ENCODE data around the gene MINDY4.

The MINDY4 gene

DNA sequence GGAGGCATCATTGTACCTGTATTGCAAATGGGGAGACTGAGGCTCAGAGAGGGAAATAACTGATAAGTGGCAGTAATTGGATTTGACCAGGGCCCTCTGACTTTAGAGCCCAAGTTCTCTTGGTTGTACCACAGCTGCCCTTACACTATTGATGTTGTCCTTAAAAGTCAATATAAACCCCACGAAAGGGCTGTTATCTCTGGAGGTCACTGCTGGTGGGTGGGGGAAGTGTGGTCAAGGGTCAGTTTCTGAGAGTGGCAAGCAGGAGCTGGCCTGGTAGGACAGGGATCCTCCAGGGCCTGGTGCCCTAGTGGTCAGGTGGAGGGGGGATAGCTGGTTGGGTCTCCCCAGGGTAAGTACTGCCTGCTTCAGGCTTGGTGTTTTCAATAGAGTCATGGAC is 96.3 kb downstream of the MINDY4 start:
- Mint-ChIP-seq H3K9me3 (ENCODE audit: low read depth) (no peaks in the 10 kb centered on the region), H3K4me3 (no peak overlapping the region), H3K36me3 (no peaks in the 10 kb centered on the region), H3K4me1 (ENCODE audit: low read depth) (no peaks in the 10 kb centered on the region), H3K27me3 (no peaks in the 10 kb centered on the region), H3K27ac (no peak overlapping the region)

DNA sequence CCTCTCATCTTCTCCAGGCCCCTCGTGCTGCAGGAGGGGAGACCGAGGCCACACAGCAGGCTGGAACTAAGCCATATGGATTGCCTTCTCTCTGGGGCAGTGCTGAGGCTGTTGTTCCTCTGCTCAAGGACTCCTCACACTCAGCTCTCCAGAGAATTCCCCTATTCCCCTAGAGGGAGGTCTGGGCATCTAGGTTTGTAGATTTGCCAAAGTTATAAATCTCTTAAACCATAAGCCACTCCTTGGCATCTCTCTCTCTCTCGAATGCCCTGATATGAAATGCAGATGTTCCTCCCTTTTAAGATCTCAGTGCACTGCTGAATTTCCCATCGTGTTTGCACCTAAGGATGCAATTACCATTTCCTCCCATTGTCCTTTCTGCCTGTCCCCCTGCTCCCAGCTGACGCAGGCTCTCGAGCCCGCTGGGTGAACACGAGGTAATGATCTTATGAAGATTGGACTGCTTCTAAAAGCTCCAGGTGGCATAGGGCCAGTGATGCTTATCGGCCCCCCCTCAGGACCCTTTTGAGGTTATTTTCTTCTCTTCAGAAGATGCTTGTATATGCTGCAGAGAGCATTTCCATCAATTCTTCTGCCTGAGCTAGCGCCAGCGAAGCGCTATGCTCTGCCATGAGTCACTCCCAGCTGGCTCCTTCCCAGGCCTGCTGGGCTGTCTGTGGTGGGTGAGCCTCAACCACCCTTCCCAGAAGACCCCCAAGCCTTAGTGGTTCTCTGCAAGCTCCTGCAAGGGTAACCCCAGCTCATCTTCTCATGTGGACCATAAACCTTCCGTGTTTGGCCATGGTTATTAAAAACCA is 98.8 kb downstream of the MINDY4 start:
- no peaks in the 10 kb centered on the region for H3K9me3 Mint-ChIP-seq (ENCODE audit: low read depth)
- no peak overlapping the region for H3K27ac Mint-ChIP-seq
- no peaks in the 10 kb centered on the region for H3K4me1 Mint-ChIP-seq (ENCODE audit: low read depth)
- H3K36me3 Mint-ChIP-seq = peaks cover 2% of the 10 kb centered on the region
- no peaks in the 10 kb centered on the region for H3K27me3 Mint-ChIP-seq
- H3K4me3 Mint-ChIP-seq = no peak overlapping the region

DNA sequence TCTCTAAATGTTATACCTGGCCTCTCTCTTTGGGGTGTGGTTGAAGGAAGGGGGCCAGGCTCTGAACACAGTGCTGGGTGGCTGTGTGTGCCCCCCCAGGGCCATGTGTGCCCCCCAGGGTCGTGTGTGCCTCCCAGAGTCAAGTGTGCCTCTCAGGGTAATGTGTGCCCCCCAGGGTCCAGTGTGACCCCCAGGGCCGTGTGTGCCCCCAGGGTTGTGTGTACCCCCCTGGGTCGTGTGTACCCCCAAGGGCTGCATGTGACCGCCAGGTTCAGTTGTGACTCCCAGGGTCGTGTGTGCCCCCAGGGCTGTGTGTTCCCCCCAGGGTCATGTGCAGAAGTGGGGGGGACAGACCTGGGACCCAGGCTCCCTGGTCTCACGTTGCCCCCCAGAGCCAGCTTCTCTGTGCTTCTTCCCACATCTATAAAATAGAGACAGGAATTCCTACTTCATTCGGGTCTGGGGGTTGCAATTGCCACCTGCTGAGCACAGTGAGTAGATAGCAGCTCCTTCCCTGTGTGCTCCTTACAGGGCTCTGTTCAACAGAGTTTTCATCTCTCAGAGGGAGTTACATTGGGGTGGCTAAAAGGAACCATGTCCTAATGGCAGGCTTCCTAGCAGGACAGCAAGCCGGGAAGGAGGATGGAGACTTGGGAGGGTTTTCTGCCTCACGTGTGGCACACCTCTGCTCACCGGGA is 99.8 kb downstream of the MINDY4 start:
- H3K27me3 Mint-ChIP-seq = no peaks in the 10 kb centered on the region
- no peaks in the 10 kb centered on the region for H3K9me3 Mint-ChIP-seq (ENCODE audit: low read depth)
- no peaks in the 10 kb centered on the region for H3K4me1 Mint-ChIP-seq (ENCODE audit: low read depth)
- H3K4me3 Mint-ChIP-seq = no peak overlapping the region
- peaks cover 2% of the 10 kb centered on the region for H3K36me3 Mint-ChIP-seq
- no peak overlapping the region for H3K27ac Mint-ChIP-seq

DNA sequence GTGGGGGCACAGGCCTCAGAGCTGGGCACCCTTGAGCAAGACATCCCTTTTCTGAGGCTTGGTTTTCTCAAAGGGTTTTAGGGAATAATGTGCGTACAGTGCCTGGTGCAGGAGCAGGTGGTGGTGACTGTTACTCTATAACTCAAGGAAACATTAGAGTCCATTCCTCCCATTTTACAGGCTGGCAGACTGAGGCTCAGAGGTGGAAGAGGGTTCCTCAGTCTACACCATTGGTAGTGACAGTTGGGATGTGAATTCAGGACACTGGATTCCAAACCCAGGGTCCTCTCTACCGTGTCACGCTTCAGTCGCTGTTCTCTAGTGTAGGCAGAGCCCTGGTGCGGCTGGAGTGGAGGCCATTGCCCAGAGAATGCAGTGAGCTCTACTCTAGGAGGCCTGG is 100.4 kb downstream of the MINDY4 start:
- no peak overlapping the region for H3K27ac Mint-ChIP-seq
- H3K36me3 Mint-ChIP-seq = peaks cover 2% of the 10 kb centered on the region
- no peak overlapping the region for H3K4me3 Mint-ChIP-seq
- H3K27me3 Mint-ChIP-seq = no peaks in the 10 kb centered on the region
- H3K9me3 Mint-ChIP-seq (ENCODE audit: low read depth) = no peaks in the 10 kb centered on the region
- H3K4me1 Mint-ChIP-seq (ENCODE audit: low read depth) = no peaks in the 10 kb centered on the region

DNA sequence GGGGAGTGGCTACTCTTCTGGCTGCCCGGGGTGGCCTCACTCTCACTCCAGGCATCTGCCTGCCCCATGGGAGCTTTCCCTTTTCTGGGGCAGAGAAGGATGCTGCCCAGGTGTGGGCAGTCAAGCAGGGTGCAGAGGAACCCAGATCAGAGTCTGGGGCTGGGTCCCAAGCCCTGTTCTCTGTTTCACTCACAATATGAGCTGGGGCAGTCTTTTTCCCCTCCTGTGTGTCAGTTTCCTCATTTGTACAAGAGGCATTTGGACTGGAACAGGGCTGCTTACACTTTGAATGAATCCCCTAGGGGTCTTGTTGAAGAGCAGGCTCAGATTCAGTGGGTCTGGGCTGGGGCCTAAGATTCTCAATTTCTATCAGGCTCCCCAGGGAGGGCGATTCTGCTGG is 102.0 kb downstream of the MINDY4 start:
- Mint-ChIP-seq H3K27ac (no peak overlapping the region), H3K9me3 (ENCODE audit: low read depth) (no peaks in the 10 kb centered on the region), H3K4me3 (no peak overlapping the region), H3K36me3 (peaks cover 2% of the 10 kb centered on the region), H3K27me3 (no peaks in the 10 kb centered on the region), H3K4me1 (ENCODE audit: low read depth) (no peaks in the 10 kb centered on the region)

DNA sequence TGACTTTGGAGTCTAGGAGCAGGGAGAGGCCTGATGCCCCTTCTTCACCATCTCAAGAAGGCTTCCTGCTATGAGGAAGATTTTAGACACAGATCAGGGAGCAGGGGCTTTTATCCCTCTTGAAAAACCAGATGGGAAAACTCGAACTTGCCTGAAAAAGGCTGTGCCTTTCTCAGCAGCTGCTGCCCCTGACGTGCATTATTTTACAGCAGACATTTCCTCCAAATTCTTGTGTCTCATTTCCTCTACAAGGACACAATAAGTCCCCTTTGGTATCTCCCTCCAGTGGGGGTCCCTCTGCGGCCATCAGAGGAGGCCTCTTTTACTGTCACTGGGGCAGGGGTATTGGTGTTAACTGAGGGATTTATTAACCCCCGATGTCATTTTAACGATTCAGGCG is 102.4 kb downstream of the MINDY4 start:
- Mint-ChIP-seq H3K9me3 (ENCODE audit: low read depth) (no peaks in the 10 kb centered on the region), H3K36me3 (peaks cover 2% of the 10 kb centered on the region)

DNA sequence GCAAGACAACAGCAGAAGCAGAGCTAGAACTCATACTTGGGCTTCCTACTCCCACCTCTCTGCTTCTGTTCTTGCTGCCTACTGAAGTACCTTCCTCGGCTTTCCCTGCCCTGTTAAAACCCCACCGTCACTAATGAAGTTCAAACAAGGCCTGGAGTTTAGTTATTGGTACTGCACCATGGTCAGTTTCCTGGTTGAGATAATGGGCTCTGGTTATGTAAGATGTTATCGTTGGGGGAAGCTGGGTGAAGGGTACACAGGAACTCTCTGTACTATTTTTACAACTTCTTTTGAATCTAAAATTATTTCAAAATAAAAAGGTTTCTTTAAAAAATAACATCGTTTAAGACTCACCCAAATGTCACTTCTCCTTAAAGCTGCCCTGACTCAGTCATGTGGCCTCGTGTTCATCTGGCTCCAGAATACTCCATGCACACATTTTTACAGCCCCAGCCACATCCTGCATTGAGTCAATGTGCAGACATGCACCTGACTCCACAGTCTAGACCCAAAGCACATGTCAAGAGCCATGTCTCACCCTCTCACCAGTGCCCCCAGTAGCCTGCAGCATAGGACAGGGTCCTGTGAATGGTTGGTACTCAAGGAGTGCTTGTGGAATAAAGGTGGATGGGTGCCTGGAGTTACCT is 103.6 kb downstream of the MINDY4 start:
- Mint-ChIP-seq H3K4me3 (no peak overlapping the region), H3K27me3 (no peaks in the 10 kb centered on the region), H3K36me3 (peaks cover 2% of the 10 kb centered on the region), H3K9me3 (ENCODE audit: low read depth) (no peaks in the 10 kb centered on the region), H3K4me1 (ENCODE audit: low read depth) (no peaks in the 10 kb centered on the region), H3K27ac (no peak overlapping the region)

More for the DNA sequence above, 102.4 kb downstream of the MINDY4 start:
- H3K27me3 Mint-ChIP-seq = no peaks in the 10 kb centered on the region
- H3K4me1 Mint-ChIP-seq (ENCODE audit: low read depth) = no peaks in the 10 kb centered on the region
- H3K4me3 Mint-ChIP-seq = no peak overlapping the region
- H3K27ac Mint-ChIP-seq = no peak overlapping the region

DNA sequence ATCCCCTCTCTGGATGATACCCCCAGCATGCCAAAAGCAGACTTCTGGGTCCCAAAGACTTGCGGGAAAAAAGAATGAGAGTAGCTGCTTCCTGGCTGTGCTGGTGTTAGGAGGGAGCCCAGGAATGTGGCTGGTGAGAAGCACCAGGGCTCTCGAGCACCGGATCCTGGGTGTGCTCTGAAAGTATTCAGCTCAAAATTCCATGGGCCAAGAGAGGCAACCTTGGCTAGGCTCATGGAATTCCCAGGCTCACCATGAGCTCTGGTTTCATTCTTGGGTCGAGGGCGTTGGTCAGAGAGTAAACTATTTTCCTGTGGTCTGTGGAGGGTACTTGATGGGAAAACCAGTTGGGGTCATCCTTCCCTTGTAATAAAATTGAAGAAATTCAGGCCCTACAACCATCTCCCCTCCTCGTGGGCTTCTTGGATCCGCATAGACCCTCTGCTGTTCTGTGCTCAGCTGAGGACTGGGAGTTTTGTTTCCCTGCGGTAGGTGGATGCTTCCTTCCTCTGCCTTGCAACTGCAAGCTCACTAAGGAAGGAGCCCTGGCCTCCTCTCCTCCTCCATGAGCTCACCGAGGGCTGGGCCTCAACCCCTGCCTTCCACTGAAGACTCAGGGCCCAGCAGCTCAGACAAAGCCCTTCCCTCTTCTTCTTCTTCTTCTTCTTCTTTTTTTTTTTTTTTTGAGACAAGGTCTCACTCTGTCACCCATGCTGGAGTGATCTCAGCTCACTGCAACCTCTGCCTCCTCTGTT is 106.0 kb downstream of the MINDY4 start:
- Mint-ChIP-seq H3K4me1 (ENCODE audit: low read depth) (no peaks in the 10 kb centered on the region), H3K9me3 (ENCODE audit: low read depth) (no peaks in the 10 kb centered on the region), H3K27me3 (no peaks in the 10 kb centered on the region), H3K36me3 (peaks cover 2% of the 10 kb centered on the region), H3K27ac (no peak overlapping the region), H3K4me3 (no peak overlapping the region)

DNA sequence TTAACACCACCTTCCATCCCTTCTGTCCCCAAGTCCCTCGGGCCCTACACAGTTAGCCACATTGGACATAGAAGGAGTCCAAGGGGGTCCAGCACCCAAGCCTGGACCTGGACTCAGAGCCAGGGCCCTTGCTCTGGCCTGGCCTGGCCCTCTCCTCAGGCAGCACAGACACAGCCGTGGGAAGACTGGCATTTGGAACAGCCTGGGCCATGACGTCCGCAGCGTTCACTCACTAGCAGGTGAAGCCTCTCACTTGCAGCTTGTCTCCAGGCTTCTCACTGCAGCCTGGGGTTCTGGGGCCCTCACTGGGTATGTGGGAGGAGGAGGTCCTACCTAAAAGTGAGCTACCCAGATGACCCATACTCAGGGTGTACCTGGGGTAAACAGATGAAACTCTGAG is 106.8 kb downstream of the MINDY4 start:
- H3K4me3 Mint-ChIP-seq = no peak overlapping the region
- no peaks in the 10 kb centered on the region for H3K4me1 Mint-ChIP-seq (ENCODE audit: low read depth)
- H3K27ac Mint-ChIP-seq = no peak overlapping the region
- H3K27me3 Mint-ChIP-seq = no peaks in the 10 kb centered on the region
- H3K9me3 Mint-ChIP-seq (ENCODE audit: low read depth) = no peaks in the 10 kb centered on the region
- peaks cover 2% of the 10 kb centered on the region for H3K36me3 Mint-ChIP-seq

DNA sequence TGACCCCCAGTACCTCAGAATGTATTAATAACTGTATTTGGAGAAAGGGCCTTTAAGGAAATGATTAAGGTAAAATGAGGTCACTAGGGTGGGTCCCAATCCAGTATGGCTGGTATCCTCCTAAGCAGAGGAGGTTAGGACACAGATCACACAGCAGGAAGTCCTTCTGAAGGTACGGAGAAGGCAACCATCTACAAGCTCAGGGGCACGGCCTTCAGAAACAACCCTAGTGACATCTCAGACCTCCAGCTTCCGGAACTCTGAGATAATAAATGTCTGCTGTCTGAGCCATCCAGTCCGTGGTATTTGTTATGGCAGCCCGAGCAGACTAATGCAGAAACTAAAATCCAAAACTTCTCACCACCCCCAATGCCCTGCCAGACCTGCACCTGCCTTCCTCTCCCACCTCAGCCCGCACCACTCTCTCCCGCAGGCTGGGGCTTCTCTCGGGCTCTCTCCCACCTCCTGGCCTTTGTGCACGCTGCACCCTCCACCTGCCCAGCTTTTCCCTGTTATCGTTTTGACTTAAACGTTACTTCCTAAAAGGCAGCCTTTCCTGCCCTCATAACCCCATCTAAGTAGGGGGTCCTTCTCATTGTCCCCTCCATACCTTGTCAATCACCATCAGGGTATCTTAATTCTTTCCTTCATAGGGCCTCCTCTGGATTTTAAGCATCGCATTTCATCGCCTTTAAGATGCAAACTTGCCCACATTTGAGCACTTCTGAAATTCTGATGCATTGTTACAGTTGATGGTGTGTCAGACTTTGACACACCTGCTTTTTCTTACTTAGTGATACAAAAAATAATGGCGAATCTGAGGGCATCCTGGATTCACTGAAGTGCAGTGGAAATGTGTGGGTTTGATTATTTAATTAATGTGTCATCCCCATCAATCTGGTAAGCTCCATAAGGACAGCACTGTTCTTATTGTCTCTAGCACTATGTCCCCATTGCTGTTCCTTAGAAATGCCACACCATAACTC is 108.2 kb downstream of the MINDY4 start:
- H3K9me3 Mint-ChIP-seq (ENCODE audit: low read depth) = no peaks in the 10 kb centered on the region
- H3K4me1 Mint-ChIP-seq (ENCODE audit: low read depth) = no peaks in the 10 kb centered on the region
- H3K27me3 Mint-ChIP-seq = no peaks in the 10 kb centered on the region
- no peak overlapping the region for H3K27ac Mint-ChIP-seq
- no peak overlapping the region for H3K4me3 Mint-ChIP-seq
- H3K36me3 Mint-ChIP-seq = peaks cover 2% of the 10 kb centered on the region

DNA sequence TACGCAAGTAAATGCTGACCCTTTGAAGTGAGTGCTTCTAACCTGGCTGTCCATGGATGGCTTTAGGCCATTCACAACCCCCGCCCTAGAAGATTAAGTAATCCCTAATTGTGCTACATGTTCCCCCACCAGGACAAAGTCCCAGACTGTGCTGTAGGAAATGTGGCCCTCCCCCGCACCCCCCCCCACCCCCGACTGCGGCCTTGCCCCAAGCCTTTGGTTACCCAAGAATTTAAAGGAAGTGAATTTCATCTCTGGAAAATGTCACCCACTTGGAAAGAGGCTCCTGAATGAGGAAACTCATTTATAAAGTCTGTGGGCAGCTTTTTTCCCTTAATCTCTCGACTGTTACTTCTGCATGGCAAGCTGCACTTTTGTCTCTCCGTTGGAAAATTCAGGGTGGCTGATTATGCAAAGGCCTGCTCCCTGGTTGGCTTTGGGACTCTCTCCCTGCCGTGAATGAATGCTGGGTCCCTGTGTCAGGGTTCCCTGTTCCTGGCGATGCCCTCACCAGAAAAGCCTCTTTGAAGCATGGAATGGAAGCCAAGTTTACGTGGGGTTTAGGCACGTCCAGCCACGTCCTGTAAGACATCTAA is 109.0 kb downstream of the MINDY4 start:
- H3K27ac Mint-ChIP-seq = no peak overlapping the region
- H3K27me3 Mint-ChIP-seq = no peaks in the 10 kb centered on the region
- no peaks in the 10 kb centered on the region for H3K36me3 Mint-ChIP-seq
- H3K4me1 Mint-ChIP-seq (ENCODE audit: low read depth) = no peaks in the 10 kb centered on the region
- H3K4me3 Mint-ChIP-seq = no peak overlapping the region
- H3K9me3 Mint-ChIP-seq (ENCODE audit: low read depth) = no peaks in the 10 kb centered on the region

DNA sequence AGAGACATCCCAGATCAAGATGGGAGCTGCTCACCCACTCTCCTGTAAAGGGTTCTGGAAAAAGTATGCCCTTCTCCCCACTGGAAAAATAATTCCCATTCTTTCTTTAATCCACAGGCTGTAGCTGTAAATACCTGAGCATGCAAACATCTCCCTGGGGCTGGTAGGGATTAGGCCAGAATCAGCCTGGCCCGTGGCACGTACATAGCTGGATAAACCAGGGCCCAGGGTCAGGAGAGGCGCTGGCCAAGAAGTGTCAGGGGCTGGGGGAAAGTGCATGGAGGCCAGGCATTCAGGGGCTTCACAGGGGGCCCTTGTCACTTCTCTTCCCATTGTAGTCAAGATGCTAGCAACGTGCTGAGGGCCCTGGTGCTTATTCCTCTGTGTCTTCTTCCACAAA is 109.7 kb downstream of the MINDY4 start:
- no peaks in the 10 kb centered on the region for H3K9me3 Mint-ChIP-seq (ENCODE audit: low read depth)
- no peak overlapping the region for H3K27ac Mint-ChIP-seq
- H3K4me1 Mint-ChIP-seq (ENCODE audit: low read depth) = no peaks in the 10 kb centered on the region
- no peak overlapping the region for H3K4me3 Mint-ChIP-seq
- H3K27me3 Mint-ChIP-seq = no peaks in the 10 kb centered on the region
- H3K36me3 Mint-ChIP-seq = no peaks in the 10 kb centered on the region

DNA sequence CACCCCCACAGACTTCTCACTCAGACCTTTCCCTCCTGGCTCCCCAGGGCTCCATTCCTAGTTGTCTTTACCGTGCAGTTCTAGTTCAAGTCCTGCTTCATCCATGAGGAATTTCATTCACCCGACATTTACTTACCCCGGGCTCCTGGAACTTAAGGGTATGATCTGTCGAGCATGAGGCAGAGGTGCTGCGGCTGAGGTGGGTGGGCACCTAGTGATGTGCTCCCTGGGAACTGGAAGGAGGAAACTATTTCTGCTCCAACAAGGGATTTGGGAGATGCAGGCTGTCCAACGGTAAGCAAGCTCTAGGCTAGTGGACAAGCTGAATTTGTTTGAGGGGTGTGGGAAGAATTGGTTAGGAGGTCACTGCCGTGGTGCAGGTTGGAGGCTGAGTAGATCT is 110.2 kb downstream of the MINDY4 start:
- no peak overlapping the region for H3K4me3 Mint-ChIP-seq
- no peaks in the 10 kb centered on the region for H3K36me3 Mint-ChIP-seq
- H3K9me3 Mint-ChIP-seq (ENCODE audit: low read depth) = no peaks in the 10 kb centered on the region
- H3K27me3 Mint-ChIP-seq = no peaks in the 10 kb centered on the region
- H3K27ac Mint-ChIP-seq = no peak overlapping the region
- H3K4me1 Mint-ChIP-seq (ENCODE audit: low read depth) = no peaks in the 10 kb centered on the region

DNA sequence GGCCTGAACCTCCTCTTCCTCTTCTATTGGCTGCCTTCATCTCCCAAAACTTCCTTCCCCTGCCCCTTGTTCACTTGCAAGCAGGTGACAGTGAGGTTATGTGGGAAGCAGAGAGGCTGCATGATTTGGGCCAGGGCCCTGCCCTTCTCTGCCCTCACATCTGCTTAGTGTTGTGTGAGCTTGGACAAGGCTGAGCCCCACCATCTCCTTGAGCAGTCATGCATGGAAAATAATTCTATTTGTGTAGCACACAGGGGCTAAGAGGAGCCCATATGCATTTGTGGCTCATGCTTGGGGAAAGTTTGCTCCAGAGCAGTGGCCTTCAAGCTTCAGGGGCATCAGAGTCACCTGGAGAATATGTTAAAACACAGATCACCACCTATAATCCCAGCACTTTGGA is 113.7 kb downstream of the MINDY4 start:
- no peak overlapping the region for H3K27ac Mint-ChIP-seq
- H3K4me3 Mint-ChIP-seq = no peak overlapping the region
- H3K27me3 Mint-ChIP-seq = no peaks in the 10 kb centered on the region
- no peaks in the 10 kb centered on the region for H3K9me3 Mint-ChIP-seq (ENCODE audit: low read depth)
- H3K36me3 Mint-ChIP-seq = no peaks in the 10 kb centered on the region
- no peaks in the 10 kb centered on the region for H3K4me1 Mint-ChIP-seq (ENCODE audit: low read depth)
